ENCODE data around the gene KCNMA1. TPM values are rescaled to one million over a fixed set of nuclear protein-coding genes. Genes with fewer than 3 reads are reported as not detected.

Gene KCNMA1
- polyA plus RNA-seq, 1 experiment = 21.4 TPM

GRCh38 chr10:77441353-77442166, 196.0 kb downstream of the KCNMA1 start:
- no peak for DNase-seq (ENCODE audit: low read depth)
- H3K4me3 ChIP-seq (ENCODE audit: low read depth, low read length) = no peak overlapping the region
- CTCF ChIA-PET = interaction anchor here (0.7 kb wide), 1 partner anchor 15 kb away, joined by 4 read pairs; no protein-coding TSS in a partner anchor
- H3K36me3 ChIP-seq (ENCODE audit: control insufficient read depth, insufficient read depth, low read length) = no peaks in the 10 kb centered on the region
- H3K27me3 ChIP-seq (ENCODE audit: control insufficient read depth, insufficient read depth, low read length) = no peaks in the 10 kb centered on the region
- TF ChIP-seq, protein P1, sequence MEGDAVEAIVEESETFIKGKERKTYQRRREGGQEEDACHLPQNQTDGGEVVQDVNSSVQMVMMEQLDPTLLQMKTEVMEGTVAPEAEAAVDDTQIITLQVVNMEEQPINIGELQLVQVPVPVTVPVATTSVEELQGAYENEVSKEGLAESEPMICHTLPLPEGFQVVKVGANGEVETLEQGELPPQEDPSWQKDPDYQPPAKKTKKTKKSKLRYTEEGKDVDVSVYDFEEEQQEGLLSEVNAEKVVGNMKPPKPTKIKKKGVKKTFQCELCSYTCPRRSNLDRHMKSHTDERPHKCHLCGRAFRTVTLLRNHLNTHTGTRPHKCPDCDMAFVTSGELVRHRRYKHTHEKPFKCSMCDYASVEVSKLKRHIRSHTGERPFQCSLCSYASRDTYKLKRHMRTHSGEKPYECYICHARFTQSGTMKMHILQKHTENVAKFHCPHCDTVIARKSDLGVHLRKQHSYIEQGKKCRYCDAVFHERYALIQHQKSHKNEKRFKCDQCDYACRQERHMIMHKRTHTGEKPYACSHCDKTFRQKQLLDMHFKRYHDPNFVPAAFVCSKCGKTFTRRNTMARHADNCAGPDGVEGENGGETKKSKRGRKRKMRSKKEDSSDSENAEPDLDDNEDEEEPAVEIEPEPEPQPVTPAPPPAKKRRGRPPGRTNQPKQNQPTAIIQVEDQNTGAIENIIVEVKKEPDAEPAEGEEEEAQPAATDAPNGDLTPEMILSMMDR (IDR thresholded peaks at IDR 0.05; ENCODE audit: insufficient read depth, low read depth, low read length) = no peak
- POLR2A ChIA-PET = no interaction called here

- POLR2A ChIA-PET = no interaction called here
- DNase-seq (ENCODE audit: low read depth) = no peak
Measured at GRCh38 chr10:77436257-77436975, 201.2 kb downstream of the KCNMA1 start.

GRCh38 chr10:77433546-77433945, 204.1 kb downstream of the KCNMA1 start:
- CTCF ChIA-PET = no interaction called here
- DNase-seq (ENCODE audit: low read depth) = no peak
- H3K4me3 ChIP-seq (ENCODE audit: low read depth, low read length) = no peak overlapping the region
- no peaks in the 10 kb centered on the region for H3K27me3 ChIP-seq (ENCODE audit: control insufficient read depth, insufficient read depth, low read length)
- H3K36me3 ChIP-seq (ENCODE audit: control insufficient read depth, insufficient read depth, low read length) = no peaks in the 10 kb centered on the region
- TF ChIP-seq, protein P1 (IDR thresholded peaks at IDR 0.05; ENCODE audit: insufficient read depth, low read depth, low read length) = no peak
- POLR2A ChIA-PET = no interaction called here

More at GRCh38 chr10:77436257-77436975, 201.2 kb downstream of the KCNMA1 start:
- CTCF ChIA-PET = interaction anchor here (0.7 to 1.1 kb wide), 3 partner anchors 10 to 75 kb away, joined by 3 read pairs; no protein-coding TSS in a partner anchor
- Histone ChIP-seq H3K4me3 (ENCODE audit: low read depth, low read length) (no peak overlapping the region), H3K36me3 (ENCODE audit: control insufficient read depth, insufficient read depth, low read length) (no peaks in the 10 kb centered on the region), H3K27me3 (ENCODE audit: control insufficient read depth, insufficient read depth, low read length) (no peaks in the 10 kb centered on the region)
- TF ChIP-seq, protein P1 (IDR thresholded peaks at IDR 0.05; ENCODE audit: insufficient read depth, low read depth, low read length) = no peak

- POLR2A ChIA-PET = no interaction called here
- Histone ChIP-seq H3K27me3 (ENCODE audit: control insufficient read depth, insufficient read depth, low read length) (no peaks in the 10 kb centered on the region), H3K4me3 (ENCODE audit: low read depth, low read length) (no peak overlapping the region), H3K36me3 (ENCODE audit: control insufficient read depth, insufficient read depth, low read length) (no peaks in the 10 kb centered on the region)
- CTCF ChIA-PET = no interaction called here
- TF ChIP-seq, protein P1 (IDR thresholded peaks at IDR 0.05; ENCODE audit: insufficient read depth, low read depth, low read length) = no peak
- DNase-seq (ENCODE audit: low read depth) = no peak
Measured at GRCh38 chr10:77431980-77432797, 205.4 kb downstream of the KCNMA1 start.
